Measurements from ENCODE around the gene ACSM4.

GRCh38 chr12:7295529-7295928 is 8.3 kb upstream of the ACSM4 start:
- TF ChIP-seq EZH2 (IDR thresholded peaks at IDR 0.05; ENCODE audit: insufficient read depth, poor library complexity, severe bottlenecking) (no peak), EZH2phosphoT487 (IDR thresholded peaks at IDR 0.05; ENCODE audit: insufficient read depth, low read depth) (no peak)

Data from GM23248 (cell line).